ENCODE results near the gene FBXO2.

DNA sequence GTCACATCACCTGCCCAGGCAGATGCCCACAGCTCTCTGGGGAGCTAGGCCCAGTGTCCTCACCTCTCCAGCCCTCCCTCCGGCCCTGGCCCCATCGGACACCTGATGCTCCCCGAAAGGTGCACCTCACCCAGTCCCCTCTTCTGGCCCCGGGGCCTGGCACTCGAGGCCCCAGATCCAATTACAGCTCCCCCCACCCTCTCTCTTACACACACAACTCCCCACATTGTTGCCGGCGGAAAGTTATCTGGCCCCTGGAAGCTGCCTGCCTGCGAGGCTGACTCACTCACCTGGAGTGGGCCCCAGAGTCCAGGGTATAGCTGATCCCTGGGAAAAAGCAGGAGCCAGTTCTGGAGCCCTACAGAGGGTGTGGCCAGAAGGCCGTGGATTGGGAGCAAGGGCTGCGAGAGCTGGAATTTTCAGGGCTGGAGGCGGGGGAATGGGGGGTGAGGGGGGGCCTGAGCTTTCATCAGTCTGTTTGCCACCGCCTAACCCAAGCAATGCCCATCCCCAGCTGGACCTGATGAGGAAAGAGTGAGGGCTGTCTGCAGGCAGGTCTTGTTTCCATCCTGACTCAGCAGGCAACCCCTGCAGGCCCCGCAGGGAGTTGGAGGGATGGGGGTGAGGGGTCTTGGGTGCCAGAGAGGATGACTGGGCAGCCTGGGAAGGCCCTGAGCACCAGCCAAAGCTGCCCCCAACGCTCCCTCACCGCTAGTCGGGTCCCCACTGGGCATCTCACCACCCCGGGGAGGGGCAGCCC, 948 bp downstream of the FBXO2 start:
- TF ChIP-seq RFX5 (IDR thresholded peaks at IDR 0.05; ENCODE audit: low read depth, low read length), result no peak
- TF ChIP-seq, protein P1, sequence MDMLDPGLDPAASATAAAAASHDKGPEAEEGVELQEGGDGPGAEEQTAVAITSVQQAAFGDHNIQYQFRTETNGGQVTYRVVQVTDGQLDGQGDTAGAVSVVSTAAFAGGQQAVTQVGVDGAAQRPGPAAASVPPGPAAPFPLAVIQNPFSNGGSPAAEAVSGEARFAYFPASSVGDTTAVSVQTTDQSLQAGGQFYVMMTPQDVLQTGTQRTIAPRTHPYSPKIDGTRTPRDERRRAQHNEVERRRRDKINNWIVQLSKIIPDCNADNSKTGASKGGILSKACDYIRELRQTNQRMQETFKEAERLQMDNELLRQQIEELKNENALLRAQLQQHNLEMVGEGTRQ (IDR thresholded peaks at IDR 0.05; ENCODE audit: low read depth, low read length), result no peak

Measured in IMR-90 (cell line).